ENCODE data around the gene TESK1.

GRCh38 chr9:35649431-35650340 is 44.6 kb downstream of the TESK1 start:
- TF ChIP-seq MAX (CRISPR knock-in tag; IDR thresholded peaks at IDR 0.05) (no peak), CTCF (IDR thresholded peaks at IDR 0.05) (no peak), PRDM15 (CRISPR knock-in tag; IDR thresholded peaks at IDR 0.05) (no peak), NR1H2 (CRISPR knock-in tag; IDR thresholded peaks at IDR 0.05) (no peak), IRF1 (CRISPR knock-in tag; IDR thresholded peaks at IDR 0.05) (no peak)
